GM21447 (cell line): ENCODE results near the gene RERE.
"Not testable (repeated sequence)": the region's sequence is repeated elsewhere in the genome, so short reads cannot be mapped to it uniquely, and the experiment has no call there.

Experiments
- ATAC-seq: cut with Tn5 transposase; IDR thresholded peaks from one replicate; pipeline ENCODE4 v1.9.1; 2021; ENCODE audit not compliant: unreplicated experiment

RERE gene

DNA sequence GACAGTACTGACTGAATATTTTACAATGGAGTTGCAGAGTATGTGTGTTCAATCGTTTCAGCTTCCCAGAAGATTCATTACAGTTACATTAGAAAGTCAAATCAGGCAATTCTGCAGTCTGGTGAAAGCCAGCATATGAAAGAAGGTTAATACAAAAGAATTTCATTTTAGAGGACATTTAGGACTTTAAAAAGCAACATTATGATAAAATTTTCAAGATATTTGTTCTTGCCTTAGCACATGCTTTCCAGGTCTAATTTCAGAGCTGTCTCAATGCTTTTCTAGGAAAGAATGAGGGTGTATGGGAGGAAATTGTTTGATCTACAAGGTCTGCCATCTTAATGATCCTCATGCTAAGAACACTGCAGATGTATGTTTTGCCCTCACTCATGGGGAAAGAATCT lies 63.2 kb downstream of the RERE start:
- ATAC-seq: no peak

- ATAC-seq: no peak
These were observed 63.7 kb downstream of the RERE start for GRCh38 chr1:8753736-8754135.

- ATAC-seq: no peak
These were observed 64.3 kb downstream of the RERE start for GRCh38 chr1:8752921-8753713.

- no peak for ATAC-seq
These were observed 65.0 kb downstream of the RERE start for GRCh38 chr1:8752411-8752810.

DNA sequence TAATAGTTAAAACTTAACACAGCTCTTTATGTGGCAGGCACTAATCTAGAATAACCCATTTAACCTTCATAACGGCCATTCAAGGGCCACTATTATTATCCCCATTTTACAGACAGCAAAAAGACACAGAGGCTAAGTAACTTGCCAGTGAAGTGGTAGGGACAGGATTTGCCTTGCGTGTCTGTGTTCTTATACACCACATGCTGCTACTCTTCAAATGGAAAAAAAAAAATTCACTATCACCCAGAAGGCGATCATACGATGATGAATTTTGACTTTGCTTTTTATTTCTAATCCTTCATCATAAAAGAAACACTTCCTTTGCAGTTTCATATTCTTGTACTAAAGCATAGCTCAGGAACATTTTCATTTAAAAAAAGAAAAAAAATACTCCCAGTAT lies 65.5 kb downstream of the RERE start:
- no peak for ATAC-seq

GRCh38 chr1:8747879-8748825 lies 69.3 kb downstream of the RERE start:
- no peak for ATAC-seq

- ATAC-seq: no peak
These were observed 70.9 kb downstream of the RERE start for GRCh38 chr1:8746554-8746953.

DNA sequence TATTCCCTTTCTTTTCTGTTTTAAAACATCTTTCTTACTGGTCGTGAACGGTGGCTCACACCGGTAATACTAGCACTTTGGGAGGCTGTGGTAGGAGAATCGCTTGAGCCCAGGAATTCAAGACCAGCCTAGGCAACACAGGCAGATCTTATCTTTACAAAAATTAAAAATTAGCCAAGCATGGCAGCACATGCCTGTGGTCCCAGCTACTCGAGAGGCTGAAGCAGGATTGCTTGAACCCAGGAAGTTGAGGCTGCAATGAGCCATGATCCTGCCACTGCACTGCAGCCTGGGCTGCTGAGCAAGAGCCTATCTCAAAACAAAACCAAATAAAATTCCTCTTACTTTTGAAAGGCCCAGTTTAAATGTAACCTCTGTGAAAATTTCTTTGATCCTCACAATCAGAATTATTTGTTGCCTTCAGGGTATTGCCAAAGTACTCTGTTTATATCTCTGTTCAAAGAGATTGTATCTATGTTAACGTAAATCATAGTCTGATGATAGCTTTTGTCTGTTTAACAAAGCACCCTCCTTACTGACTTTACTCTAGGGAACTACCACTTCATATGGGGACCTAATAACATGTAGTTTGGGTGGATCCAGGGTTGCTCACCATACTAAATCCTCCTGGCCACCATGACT lies 71.6 kb downstream of the RERE start:
- ATAC-seq: no peak

GRCh38 chr1:8745346-8745745 lies 72.1 kb downstream of the RERE start:
- no peak for ATAC-seq

DNA sequence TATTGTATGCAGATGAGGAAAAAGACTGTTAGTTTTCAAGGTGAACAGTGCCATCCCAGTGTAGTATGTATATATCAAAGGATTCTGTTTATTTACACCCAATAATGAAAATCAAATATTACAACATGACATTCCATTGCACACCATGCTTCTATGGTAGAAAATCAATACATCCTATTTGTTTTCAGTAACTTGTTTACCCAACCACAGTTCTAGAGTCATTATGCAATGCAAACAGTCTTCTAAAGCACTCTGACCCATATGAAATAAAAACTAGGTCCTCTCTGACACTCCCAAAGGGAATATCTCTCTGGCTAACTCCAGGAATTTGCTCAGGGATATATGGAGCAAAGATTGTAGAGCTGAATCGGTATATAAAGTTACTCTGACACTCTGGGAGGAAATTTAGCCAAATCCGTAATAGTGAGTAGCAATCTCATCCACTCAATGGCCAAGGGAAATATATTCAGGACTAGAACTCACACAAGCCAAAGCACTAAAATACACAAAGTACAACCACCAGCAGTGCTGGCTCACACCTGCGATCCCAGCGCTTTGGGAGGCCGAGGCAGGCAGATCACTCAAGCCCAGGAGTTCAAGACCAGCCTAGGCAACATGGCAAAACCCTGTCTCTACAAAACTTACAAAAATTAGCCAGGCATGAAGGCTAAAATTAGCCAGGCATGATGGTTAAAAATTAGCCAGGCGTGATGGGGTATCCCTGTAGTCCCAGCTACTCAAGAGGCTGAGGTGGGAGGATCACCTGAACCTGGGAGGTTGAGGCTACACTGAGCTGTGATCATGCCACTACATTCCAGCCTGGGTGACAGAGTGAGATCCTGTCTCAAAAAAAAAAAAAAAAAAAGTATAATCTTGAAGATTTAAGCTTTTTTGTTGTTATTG lies 75.2 kb downstream of the RERE start:
- no peak for ATAC-seq

GRCh38 chr1:8740034-8740449 lies 77.4 kb downstream of the RERE start:
- ATAC-seq: no peak

DNA sequence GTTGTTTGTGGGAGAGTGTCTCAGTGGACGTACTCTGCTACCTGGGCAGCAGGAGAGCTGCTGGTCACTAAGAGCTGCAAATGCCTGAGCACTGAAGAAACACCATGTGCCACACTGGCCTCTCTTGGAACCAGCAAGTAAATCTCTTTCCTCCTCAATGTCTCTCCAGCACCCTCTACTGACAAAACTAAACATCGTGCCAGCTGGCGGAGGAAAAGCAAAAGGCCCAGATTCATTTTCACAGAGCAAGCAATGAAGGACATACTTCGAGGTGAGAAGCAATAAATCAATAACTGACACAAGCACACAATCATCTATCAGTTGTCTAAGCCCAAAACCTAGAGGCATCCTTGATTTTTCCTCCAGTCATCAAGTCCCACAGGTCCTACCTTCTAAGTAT lies 78.1 kb downstream of the RERE start:
- ATAC-seq: no peak

DNA sequence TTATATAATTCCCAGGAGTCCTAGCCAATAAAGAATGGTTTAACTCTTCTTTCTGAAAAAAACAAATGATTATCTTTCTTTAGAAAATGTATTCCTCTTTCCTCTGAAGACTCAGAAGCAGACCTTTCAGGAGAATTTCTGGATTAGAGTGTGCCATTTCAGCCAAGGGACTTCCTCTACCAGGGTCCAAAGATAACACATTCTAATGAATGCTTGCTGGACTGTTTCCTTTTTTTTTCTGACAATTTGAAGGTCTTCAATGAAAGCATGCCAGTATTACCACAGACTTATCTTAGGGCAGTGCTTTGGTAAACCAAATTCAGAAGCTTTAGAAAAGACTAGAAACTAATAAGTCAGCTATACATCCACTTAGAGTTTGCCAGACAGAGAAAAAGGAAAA lies 80.5 kb downstream of the RERE start:
- no peak for ATAC-seq

DNA sequence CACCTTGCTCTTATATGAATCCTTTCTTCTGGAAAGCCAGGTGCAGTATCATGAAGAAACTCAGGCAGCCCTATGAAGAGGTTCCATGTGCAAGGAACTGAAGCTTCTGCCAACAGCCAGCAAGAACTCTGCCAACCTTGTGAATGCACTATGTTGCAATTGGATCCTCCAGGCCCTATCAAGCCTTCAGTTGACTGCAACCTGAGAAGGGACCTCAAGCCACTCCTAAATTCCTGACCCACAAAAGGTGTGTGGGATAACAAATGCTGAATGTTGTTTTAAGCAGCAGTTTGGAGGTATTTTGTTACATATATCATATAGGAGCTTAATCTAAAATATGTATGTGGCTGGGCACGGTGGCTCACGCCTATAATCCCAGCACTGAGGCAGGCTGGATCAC lies 84.0 kb downstream of the RERE start:
- no peak for ATAC-seq

GRCh38 chr1:8731162-8731561 lies 86.3 kb downstream of the RERE start:
- ATAC-seq: no peak

DNA sequence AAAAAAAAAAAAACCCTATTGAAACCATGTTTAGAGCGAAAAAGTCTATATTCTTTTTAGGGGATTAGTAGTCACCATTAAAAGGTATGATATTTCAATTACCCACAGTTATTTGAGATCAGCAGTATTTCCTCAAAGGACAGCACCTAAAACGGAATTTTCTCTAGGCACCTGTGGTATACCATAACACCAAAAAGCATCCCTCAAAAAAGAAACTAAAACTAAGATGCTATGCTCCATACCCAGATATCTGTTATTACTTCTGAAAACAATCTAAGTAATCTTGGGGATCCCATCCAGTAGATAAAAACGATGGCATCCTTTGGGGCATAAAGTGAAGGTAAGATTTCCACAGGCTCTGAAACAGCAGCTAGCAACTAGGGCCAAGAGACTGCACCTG lies 89.0 kb downstream of the RERE start:
- ATAC-seq: no peak

DNA sequence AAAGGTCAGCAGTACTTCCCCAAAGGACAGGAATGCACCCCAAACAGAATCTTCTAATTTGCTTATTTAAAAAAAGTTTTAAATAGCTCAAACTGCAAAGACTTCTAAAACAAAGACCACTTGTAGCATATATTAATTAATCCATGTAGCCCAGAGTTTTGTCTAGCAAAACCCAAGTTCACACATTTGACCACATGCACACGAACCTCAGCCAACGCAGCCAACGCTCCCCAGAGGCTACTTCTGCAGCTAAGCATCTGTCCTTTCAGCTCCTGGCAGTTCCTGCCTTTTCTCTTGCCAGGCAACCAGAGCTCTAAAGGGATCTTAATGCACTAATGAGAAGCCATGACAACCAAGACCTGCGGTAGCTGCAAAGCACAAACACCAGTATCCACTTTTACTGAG lies 89.6 kb downstream of the RERE start:
- ATAC-seq: no peak

DNA sequence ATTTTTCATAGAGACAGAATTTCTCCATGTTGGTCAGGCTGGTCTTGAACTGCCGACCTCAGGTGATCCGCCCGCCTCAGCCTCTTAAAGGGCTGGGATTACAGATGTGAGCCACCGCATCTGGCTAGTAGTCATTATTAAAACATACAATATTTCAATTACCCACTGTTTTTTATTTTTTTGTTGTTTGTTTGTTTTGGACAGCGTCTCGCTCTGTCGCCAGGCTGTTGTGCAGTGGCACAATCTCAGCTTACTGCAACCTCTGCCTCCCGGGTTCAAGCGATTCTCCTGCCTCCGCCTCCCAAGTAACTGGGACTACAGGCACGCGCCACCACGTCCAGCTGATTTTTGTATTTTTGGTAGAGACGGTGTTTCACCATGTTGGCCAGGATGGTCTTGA lies 90.1 kb downstream of the RERE start:
- ATAC-seq: not testable (repeated sequence)

GRCh38 chr1:8726801-8727186 lies 90.6 kb downstream of the RERE start:
- not testable (repeated sequence) for ATAC-seq

- ATAC-seq: no peak
These were observed 94.4 kb downstream of the RERE start for GRCh38 chr1:8723010-8723409.

GRCh38 chr1:8722366-8722765 lies 95.1 kb downstream of the RERE start:
- ATAC-seq: no peak
